HUDEP-2 (cell line): ENCODE data around the gene RBM20.

Experiments used
- DNase-seq, 76 experiments: peaks; one replicate each; lab custom pipeline; 2025; ENCODE audit not compliant: unreplicated experiment in 76 of 76; lab: John Stamatoyannopoulos, UW

The RBM20 gene

DNA sequence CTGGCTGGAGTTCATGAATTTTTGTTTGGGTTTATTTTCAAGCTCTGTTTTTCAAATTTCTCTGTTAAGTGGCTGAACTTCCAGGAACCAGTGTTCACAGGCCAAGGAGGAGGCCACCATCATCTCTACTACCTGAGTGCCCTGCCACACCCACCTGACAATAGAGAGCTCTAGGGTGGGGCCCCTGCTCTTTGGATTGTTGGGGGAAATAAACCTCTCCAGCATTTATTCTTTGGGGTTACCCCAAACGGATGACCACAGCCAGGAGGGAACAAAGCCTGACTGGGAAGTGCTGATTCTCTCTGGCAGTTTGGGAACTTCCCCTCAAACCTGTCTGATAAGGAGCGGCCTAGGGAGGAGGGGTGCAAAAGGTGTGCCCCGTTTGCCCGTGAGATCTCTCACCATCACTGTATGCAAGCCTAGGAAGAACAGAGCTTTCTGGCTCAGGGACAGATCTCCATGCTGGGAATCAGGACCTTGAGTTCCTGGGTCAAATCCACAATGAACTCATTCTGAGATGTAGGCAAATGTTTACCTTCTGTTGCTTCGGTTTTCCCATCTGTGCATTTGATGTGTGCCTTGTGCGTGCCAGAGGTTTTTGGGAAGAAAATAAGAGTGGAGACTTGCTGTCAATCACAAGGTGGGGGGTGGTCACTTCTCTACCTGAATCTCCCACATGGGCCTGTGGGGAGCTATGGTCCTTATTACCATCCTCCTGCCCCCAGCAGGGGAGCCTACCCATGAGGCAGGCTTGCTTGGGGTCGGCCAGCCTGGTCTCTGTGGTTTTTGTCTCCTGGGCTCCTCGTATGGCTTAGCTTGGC is 199.9 kb downstream of the RBM20 start:
- no peak for DNase-seq

DNA sequence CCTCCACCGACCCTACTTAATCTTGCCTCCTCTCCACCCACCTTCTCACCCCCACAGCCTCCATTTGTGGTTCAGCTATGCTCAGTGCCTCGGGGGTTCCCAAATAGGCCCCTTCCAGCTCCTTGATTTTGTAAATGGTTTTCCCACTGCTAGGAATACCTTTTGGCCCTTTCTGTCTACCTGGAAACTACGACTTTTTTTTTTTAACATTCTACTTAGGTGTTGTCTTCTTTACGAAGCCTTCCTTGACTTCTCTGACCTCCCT is 200.4 kb downstream of the RBM20 start:
- no peak for DNase-seq

DNA sequence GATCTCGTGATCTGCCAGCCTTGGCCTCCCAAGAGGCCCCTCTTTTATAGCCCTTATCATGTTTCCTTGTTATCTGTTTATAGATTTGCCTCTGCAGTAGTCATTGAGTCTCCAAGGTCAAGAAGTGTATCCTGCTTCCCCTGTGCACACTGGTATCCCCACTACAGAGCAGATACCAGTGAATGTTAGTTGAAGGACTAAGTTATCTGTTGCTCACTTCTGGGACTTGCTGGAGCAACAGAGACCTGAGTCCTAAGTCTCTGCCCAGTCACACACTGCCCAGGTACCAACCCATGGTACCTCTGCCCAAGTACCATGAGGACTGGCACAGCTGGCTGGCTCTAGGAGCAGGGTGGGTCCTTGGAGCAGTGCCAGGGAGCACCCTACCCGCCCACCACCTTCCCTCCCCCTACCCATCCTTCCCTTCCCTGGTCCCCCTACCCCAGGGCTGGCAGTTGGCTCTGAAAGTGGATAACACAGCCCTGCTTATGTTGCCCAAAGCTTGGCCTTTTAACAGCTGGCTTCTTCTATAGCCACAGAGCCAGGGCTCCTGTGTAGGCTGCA is 201.1 kb downstream of the RBM20 start:
- DNase-seq = no peak

DNA sequence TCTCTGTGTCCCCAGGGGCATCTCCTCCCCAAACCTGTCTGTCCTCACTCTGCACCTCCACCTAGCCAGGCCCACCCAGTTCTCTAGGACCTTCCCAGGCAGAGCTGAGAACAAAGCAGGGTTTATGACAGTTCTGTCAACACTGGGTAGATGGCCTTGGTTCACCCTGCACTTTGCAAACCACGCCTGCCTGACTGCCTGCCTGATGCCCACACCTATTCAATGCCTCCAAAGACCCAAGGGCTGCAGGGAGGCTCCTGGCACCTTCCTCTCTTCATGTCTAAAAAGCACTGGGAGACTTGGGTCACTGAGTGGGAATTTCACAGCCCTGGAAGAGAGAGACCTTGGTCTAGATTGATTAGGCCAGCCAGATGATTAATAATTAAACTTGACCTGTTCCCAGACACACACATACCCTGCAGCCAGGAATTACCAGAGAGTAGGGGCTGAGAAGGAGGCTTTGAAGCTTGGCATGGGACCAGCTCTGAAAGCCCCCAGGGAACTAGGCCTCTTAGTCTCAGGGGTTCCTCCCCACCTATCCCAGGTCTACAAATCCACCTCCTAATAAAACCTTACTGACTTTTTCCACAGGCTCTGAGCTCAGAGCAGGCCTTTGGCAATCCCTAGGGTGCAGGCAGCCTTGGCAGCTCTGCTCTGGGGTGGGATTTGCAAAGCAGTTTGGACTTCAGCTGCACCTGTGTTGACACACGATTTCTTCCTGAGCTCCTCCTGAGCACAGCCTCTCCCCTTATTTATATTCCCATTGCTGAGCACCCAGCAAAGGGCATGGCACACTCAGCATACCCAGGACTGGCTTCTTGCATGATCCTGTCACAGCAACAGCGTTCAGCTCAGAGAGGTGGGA is 201.9 kb downstream of the RBM20 start:
- DNase-seq = no peak

DNA sequence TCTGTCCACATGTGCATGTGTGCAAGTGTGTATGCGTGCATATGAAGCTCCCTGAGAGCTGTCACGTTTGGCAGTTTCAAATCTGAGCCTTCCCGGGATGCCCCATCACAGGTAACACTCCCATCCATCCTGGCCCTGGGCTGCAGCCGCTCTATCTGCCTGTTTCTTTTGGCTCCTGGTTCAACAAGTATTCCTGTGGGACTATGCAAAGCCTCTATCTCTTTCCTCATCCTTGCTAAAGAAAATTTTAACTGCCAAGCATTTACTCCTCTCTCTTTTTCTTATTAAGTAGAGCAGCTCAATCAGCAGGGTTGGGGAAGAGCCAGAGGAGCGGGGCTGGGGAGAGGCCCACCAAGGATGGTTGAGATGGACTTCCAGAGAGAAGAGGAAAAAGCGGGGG is 203.2 kb downstream of the RBM20 start:
- no peak for DNase-seq

DNA sequence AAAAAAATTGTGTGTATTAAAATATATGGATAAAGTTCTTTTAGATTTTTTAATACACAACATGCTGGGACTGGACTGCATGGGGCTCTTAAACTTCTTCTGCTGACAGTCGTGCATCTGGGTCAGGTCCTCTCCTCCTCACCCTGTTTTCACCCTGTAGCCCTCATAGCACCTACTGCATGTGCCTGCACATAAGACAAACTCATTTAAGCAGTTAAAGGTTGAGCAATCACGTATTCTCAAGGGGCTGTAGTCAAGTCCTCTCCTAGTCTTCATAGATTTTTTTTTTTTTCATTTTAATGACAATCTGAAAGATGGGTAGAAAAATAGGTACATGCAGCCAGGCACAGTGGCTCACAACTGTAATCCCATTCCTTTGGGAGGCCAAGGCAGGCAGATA is 204.0 kb downstream of the RBM20 start:
- DNase-seq = no peak

DNA sequence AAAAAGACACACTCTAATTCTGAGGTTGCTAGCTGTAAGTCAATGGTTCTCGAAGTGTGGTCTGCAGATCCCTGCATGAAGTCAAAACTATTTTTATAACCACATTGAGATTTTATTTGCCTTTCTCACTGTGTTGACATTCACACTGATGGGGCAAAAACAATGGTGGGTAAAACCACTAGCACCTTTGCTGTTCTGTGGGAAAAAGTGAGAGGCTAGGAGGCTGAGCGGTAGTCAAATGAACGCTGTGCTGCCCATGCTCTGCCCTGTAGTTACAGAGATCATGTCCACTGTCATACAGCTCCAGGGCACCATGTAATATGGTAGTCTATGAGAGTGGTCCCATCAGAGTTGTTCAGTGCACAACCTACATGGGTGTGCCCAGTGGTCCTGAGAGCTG is 206.0 kb downstream of the RBM20 start:
- DNase-seq = no peak

DNA sequence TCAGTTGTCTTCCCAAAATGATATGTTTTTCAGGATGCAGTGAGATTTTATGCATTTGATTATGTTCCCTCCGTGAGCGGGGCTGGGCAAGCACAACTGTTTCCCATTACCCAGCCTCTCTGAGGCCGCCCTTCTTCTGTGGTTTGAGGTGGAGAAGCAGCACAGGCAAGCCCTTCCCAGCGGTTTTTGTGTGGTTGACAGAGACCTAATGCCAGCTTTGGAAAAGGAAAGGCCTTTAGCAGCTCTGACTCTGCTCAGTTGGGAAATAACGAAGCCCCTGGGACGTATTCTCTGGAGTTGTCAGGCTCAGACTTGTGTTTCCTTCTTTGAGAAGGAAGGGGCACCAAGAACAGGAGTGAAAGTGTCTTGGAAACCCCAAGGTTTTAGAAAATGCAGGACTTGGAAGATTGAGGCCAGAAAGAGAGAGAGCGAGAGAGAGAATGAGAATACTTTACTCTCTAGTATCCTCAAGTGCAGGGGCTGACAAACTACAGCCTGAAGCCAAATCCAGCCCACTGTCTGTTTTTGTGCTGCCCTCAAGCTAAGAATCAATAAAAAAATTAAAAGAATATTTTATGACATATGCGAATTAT is 207.0 kb downstream of the RBM20 start:
- peak in 14 of 76 experiments; percentile 10 to 41 (median 25) for DNase-seq

DNA sequence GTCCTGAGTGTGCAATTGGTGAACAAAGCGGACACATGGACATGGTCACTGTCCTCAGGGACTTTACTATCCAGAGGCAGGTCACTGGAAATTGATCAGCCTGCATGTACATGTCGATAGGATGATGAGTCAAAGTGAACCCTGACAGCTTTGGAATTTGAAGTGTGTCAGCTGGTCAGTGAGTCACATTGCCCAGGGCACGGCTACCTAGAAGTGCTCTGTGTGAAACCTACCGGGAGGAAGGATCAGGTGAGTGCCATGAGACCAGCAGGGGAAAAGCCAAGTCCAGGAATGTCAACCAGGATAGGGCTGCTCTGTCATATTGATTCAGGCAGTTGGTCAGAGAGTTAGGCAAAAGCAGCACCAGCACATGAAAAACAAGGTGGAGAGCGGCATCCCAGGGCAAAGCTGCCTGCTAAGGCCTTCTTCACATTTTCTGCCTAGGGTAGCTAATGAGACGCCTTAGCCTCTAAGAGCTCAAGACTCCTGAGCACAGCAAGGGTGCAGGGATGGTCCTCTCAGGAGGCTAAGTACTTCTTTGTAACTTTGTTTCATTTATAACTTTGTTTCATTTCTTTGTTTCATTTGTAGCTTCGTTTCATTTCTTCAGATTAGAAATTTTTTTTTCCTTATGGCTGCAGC is 208.2 kb downstream of the RBM20 start:
- DNase-seq = peak in 3 of 76 experiments; percentile 13 to 38 (median 21)

DNA sequence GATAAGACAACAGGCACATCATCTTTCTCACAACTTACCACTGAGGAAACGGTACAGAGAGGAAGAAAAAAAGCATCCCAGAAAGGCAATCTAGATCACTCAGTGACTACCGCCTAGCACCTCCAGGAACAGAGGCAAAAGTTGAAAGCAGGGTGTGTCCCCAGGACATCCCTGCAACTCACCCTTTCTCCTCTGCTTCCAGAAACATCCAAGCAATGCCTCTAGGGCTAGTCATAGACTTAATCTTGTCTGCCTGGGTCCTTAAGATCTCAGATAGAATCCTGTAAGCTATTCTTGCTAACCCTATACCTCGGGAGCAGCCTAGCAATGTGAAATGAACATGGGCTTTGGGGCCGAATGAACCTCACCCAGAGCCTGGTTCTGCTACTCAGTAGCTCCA is 208.8 kb downstream of the RBM20 start:
- no peak for DNase-seq

DNA sequence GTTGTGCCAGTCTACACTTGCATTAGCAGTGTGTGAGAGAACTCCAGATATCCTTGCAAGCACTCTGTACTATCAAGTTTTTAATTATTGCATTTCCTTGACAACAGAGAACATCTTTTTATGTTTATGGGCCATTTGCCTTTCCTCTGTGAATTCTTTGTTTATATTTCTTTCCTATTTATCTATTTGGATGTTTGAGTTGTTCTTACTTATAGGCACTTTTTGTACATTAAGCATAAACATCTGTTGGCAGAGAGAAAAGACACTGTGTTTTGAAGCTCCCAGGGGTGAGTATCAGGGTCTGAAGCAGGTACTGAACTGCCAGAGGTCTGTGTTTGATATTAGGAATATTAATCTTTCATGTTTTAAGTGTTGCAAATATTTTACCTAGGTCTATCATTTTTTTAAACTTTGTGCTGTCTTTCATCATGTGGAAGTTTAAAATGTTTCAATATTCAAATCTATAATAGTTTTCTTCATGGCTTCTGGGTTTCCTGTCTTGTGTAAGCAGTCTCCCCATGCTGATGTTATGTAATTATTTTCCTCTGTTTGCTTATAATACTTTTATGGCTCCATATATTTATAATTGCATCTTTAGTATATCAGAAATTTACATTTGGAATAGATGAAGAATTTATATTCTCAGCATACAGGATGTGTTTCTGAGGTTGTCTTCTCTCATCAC is 209.9 kb downstream of the RBM20 start:
- DNase-seq = no peak

DNA sequence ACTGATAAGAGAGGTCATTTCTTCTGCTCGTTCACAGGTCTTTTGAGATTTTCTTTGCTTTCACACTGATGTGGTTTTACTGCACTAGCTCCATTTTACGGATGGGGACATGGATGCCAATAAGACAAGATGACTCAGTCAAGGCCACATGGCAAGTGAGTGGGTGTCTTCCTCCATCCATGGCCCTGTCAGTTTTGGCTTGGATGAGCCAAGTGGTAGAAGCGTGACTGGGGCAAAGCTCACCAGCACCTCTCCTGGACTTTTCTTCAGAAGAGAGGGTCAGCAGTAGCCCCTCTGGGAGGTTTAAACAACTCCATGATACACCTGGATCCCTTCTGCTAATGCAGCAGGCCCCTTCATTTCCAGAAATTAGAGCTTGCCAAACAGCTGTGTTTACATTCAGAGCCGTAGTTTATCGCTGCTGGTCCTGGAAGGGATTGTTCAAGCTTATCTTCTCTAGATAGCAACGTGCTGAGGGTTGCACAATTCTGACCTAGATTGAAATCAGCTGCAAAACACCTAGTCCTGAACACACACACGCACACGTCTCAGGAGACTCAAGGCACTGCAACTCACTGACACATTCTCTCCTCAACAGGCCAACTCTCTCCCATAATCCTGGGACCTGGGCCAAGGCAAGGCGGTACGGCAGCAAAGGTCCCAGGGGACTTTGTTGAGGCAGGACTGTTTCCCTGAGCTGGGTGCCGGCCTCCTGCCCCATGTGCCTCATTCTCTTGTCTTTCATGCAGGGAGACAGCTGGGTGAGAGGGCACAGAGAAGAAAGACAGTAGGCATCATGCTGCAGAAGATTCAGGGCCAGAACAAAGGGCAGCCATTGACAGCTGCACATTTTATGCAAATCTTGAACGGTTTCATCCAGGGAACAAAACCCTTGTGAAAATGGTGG is 213.4 kb downstream of the RBM20 start:
- DNase-seq = peak; percentile 30 to 89 (median 69)

DNA sequence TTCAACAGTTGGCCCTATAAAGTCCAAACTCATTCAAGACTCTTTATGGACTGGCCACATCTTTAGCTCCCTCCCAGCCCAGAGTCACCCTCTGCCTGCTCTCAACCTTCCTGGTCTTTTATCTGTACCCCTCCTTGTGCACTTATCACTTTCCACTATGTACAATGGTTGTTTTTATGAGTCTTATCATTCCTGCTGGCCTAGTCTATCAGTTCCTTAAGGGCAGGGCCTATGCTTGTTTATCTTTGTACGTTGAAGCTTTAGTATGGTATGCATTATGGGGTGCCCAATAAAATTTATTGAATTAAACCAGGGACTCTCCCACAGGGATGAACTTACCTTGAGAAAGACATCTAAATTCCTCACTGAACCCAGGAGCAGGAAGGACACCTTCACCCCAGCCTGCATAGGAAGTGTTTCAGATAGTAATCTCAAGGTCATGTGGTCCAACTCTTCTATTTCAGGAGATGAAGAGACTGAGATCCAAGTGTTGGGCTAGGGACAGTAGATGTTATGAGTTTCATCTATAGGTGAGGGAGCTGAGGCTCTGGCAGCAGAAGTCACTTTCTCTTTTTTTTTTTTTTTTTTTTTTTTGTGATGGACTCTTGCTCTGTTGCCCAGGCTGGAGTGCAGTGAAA is 214.3 kb downstream of the RBM20 start:
- DNase-seq = peak in 72 of 76 experiments; percentile 31 to 90 (median 67)

DNA sequence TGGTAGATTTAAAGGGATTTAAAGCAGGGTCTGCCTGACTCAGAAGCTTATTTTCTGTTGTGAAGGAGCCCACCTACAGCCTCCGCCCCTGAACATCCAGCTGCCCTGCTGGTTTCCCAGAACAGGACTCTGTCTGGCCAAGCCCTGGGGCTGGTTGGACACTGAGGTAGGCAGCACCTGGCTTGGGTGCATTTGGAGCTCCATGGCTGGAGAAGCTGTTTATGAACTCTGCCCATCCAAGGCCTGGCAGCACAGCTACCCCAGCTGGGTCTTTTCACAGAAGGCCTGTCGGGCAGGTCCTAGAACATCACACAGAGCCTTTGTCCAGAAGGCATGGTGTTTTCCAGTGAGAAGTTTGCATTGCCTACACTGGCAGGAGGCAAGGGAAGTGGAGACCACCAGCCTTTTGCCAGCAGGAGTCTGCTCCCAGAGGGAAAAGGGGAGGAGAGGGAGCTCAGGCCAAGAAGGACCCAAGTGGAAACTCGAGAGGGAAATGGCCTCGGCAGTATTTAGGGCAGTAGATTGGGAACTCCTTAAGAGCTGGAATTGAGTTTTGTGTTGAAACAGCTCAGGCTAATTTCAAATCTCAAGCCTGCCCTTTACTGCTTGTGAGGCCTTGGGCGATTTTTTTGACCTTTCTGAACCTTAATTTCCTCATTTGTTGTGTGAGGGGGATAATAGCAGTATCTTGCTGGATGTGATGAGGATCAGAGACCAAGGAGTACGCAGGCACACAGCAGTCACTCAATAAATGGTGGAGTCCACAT is 215.3 kb downstream of the RBM20 start:
- DNase-seq = peak in 2 of 76 experiments; percentile 32 to 52

DNA sequence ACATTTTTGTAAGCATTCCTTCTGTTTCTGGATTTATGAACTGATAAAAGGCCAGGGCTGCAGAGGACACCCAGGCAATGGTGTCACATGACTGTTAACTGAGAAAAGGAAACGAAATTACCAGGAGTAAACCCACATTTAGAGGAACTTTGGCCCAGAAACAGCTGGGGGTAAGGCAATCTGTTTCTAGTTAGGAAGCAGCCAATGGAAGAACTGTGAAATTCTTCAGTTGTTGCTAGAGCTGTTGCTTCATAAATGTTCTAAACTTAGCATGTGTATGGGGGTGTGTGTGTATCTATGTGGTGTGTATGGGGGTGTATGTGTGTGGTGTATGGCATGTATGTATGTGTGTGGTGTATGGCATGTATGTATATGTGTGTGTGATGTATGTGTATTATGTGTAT is 215.8 kb downstream of the RBM20 start:
- DNase-seq = no peak

DNA sequence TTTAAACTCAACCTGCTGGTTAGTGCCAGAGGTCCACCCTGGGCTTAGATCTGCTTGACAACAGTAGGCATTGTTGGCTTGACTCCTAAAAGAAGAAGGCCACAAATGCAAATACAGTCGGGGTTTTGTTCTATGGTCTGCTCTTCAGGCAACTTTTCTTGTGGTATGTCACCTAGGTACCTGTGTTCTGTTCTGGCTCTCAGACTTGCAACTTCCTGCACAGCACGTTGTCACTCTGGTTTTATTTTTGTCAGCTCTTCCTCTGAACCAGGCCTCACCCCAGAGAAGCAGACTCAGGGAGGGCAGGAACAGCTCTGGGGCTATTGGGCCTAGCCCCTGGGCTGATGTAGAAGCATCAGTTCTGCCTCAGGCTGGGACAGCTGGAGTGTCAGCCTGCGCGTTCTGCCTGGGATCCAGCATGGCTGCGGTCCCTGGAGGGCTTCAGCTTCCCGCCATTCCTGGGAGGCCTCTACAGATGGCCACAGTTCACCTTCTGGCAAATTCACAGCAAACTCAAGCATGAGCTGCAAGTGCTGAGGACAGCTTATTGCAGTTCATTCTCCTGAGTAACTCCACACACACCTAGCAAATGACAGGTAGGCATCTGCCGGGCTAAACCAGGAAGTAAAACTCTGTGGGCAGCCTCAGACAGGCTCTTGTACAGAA is 216.6 kb downstream of the RBM20 start:
- DNase-seq = peak in 2 of 76 experiments; percentile 21 to 22

DNA sequence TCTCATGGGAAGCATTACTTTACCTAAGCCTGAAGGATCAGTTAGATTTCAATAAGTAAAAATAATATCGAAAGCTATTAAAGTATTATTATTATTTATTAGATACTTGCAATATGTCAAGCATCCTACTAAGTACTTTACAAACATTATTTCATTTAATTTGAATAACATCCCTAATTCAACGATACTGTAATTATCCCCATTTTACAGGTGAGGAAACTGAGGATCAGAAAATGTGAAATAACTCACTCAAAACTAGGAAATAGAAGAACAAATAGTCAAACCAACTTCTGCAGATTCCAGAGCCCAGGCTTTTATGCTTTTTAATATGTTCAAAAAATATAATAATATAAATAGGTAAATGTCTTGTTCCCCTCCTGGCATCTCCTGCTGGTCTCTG is 217.3 kb downstream of the RBM20 start:
- DNase-seq = no peak
